K562 (cell line): ENCODE results near the gene MMP24. TPM values are rescaled to one million over a fixed set of nuclear protein-coding genes. Genes with fewer than 3 reads are reported as not detected.

ENCODE experiments used
- ATAC-seq: fragments of 200-7000 bp; cut with Tn5 transposase; 3 replicates; pipeline ENCODE4 v1.9.1; 2020; ENCODE audit warnings: moderate library complexity
- BruUV-seq: library from RNA; stranded (reverse); fragments of 400-500 nt; replicated peaks from 2 replicates; lab custom pipeline; 2021; lab: Mats Ljungman, UMichigan
- CTCF ChIA-PET: fragments of 300-600 bp; formaldehyde crosslinking; extraction: SDS; loops from one replicate; lab custom pipeline; 2021; ENCODE audit warnings: low intra/inter-chr PET ratio; lab: Yijun Ruan, JAX
- POLR2A ChIA-PET: fragments of 300-600, 350-650 bp; sonication (Branson Sonifier 250); formaldehyde crosslinking; extraction: SDS; loops from one replicate; lab custom pipeline; 2021; ENCODE audit warnings: antibody characterized with exemption, inconsistent platforms; lab: Yijun Ruan, JAX
- DNase-seq, 4 experiments: peaks; one replicate each; pipeline versions ENCODE4 v3.0.0 to v3.0.0-alpha.2; 2011 to 2018; ENCODE audit warnings: low spot score in 3 of 4, mixed read lengths in 3 of 4; ENCODE audit errors: extremely low read depth in 1 of 4
- FAIRE-seq: peaks from 2 replicates; lab custom pipeline; 2011; peaks lifted over from hg19 to GRCh38; lab: Jason Lieb, UNC
- H2AFZ ChIP-seq: 2 replicates; pipeline ENCODE4 v1.6.0; 2011; ENCODE audit warnings: low read depth, low read length, control low read depth, inconsistent platforms
- H3K27ac ChIP-seq: fragments of 200-600 bp; 3 replicates; pipeline ENCODE4 v1.8.0; 2011; ENCODE audit warnings: low read depth, mild to moderate bottlenecking, control low read depth, inconsistent platforms, low read length, moderate library complexity, mixed read lengths; ENCODE audit errors: extremely low read depth
- H3K27me3 ChIP-seq, 2 experiments: fragments of 300-600 bp in 1 of 2; 2 replicates in 1 of 2; 3 replicates in 1 of 2; pipeline versions ENCODE4 v1.6.0 to v1.8.0; 2011; ENCODE audit warnings: inconsistent platforms in 2 of 2, low read length in 2 of 2, mild to moderate bottlenecking in 1 of 2, mixed read lengths in 1 of 2, moderate library complexity in 1 of 2; ENCODE audit not compliant: control insufficient read depth in 2 of 2, insufficient read depth in 2 of 2
- H3K36me3 ChIP-seq: fragments of 300-600 bp; 3 replicates; pipeline ENCODE4 v1.8.0; 2011; ENCODE audit warnings: mild to moderate bottlenecking, low read length, inconsistent platforms; ENCODE audit not compliant: control insufficient read depth, insufficient read depth
- H3K4me1 ChIP-seq, 2 experiments: fragments of 200-600 bp in 1 of 2; replicated peaks in 1 of 2; 2 replicates in 1 of 2; 3 replicates in 1 of 2; pipeline versions ENCODE4 v1.5.1 to v1.8.0; 2011; ENCODE audit warnings: inconsistent platforms in 2 of 2, low read length in 2 of 2, mild to moderate bottlenecking in 1 of 2, mixed read lengths in 1 of 2, moderate library complexity in 1 of 2; ENCODE audit not compliant: control insufficient read depth in 2 of 2, insufficient read depth in 2 of 2
- H3K4me2 ChIP-seq: 2 replicates; pipeline ENCODE4 v1.6.1; 2011; ENCODE audit warnings: low read length, control low read depth, inconsistent platforms, mixed read lengths; ENCODE audit not compliant: insufficient read depth
- H3K4me3 ChIP-seq: fragments of 200-600 bp; sonication (generic), shearing (Covaris generic); 2 replicates; pipeline ENCODE4 v1.5.1; 2016; ENCODE audit warnings: control low read depth, inconsistent platforms
- H3K79me2 ChIP-seq: fragments of 200-600 bp; 3 replicates; pipeline ENCODE4 v1.8.0; 2011; ENCODE audit warnings: low read length, inconsistent platforms; ENCODE audit not compliant: control insufficient read depth, insufficient read depth
- H3K9ac ChIP-seq, 2 experiments: 2 replicates each; pipeline versions ENCODE4 v1.6.0 to v1.6.1; 2011; ENCODE audit warnings: low read depth in 2 of 2, low read length in 2 of 2, control low read depth in 1 of 2, inconsistent platforms in 1 of 2, mild to moderate bottlenecking in 1 of 2, mixed read lengths in 1 of 2; ENCODE audit not compliant: insufficient read depth in 1 of 2
- H3K9me1 ChIP-seq: one replicate; pipeline ENCODE4 v1.6.0; 2011; ENCODE audit warnings: inconsistent platforms, mild to moderate bottlenecking, low read length, moderate library complexity; ENCODE audit not compliant: control insufficient read depth, insufficient read depth
- H3K9me3 ChIP-seq: replicated peaks from 2 replicates; pipeline ENCODE4 v1.5.1; 2011; ENCODE audit warnings: low read depth, low read length, inconsistent platforms; ENCODE audit not compliant: control insufficient read depth, insufficient read depth
- H4K20me1 ChIP-seq: replicated peaks from 2 replicates; pipeline ENCODE4 v1.6.1; 2011; ENCODE audit warnings: low read length, inconsistent platforms, mixed read lengths; ENCODE audit not compliant: control insufficient read depth, insufficient read depth
- ARID2 ChIP-seq: fragments of 450-650 bp; IDR thresholded peaks from 2 replicates; pipeline ENCODE4 v1.6.1; 2017; ENCODE audit warnings: antibody characterized with exemption, mild to moderate bottlenecking
- ARNT ChIP-seq, 2 experiments: fragments of 450-650 bp; IDR thresholded peaks; 2 replicates each; pipeline ENCODE4 v1.6.1; 2016; ENCODE audit warnings: mild to moderate bottlenecking in 1 of 2
- ATF1 ChIP-seq, 2 experiments: fragments of 450-650 bp in 1 of 2; IDR thresholded peaks; 2 replicates each; pipeline ENCODE4 v1.6.1; 2016; ENCODE audit warnings: missing compliant biosample characterization in 1 of 2, missing genetic modification characterization in 1 of 2
- ELF1 ChIP-seq: fragments of 200-800 bp; sonication (Bioruptor generic); IDR thresholded peaks from 2 replicates; pipeline ENCODE4 v1.6.1; 2016; ENCODE audit warnings: missing genetic modification characterization, missing compliant biosample characterization
- ETS1 ChIP-seq: conservative IDR thresholded peaks from 2 replicates; pipeline ENCODE4 v1.6.1; 2011; ENCODE audit warnings: low read depth, mild to moderate bottlenecking, low read length; ENCODE audit not compliant: control insufficient read depth
- FOSL1 ChIP-seq: fragments of 200-800 bp; sonication (Bioruptor generic); conservative IDR thresholded peaks from 2 replicates; pipeline ENCODE4 v1.6.1; 2016; ENCODE audit warnings: missing genetic modification characterization, missing compliant biosample characterization
- HDAC2 ChIP-seq: fragments of 450-650 bp; IDR thresholded peaks from 2 replicates; pipeline ENCODE4 v1.6.1; 2016; ENCODE audit warnings: mild to moderate bottlenecking
- HNRNPUL1 ChIP-seq: fragments of 200-400 bp; formaldehyde crosslinking; IDR thresholded peaks from 2 replicates; pipeline ENCODE4 v1.6.1; 2017; ENCODE audit warnings: low read length
- NFYB ChIP-seq: IDR thresholded peaks from 2 replicates; pipeline ENCODE4 v1.6.1; 2011; ENCODE audit warnings: mild to moderate bottlenecking, moderate library complexity; ENCODE audit not compliant: insufficient read length; ENCODE audit errors: extremely low read depth
- RERE ChIP-seq: sonication (generic); formaldehyde crosslinking; IDR thresholded peaks from 2 replicates; pipeline ENCODE4 v1.8.0; 2023; ENCODE audit warnings: missing genetic modification reagents, mild to moderate bottlenecking, borderline replicate concordance
- SAFB2 ChIP-seq: fragments of 200-400 bp; formaldehyde crosslinking; IDR thresholded peaks from 2 replicates; pipeline ENCODE4 v1.6.1; 2018; ENCODE audit warnings: borderline replicate concordance, low read length, low read depth, moderate library complexity; ENCODE audit not compliant: severe bottlenecking
- TSC22D4 ChIP-seq: fragments of 450-650 bp; IDR thresholded peaks from 2 replicates; pipeline ENCODE4 v1.6.1; 2016; ENCODE audit warnings: missing genetic modification characterization, missing biosample characterization, control low read depth
- XRCC5 ChIP-seq: fragments of 200-400 bp; formaldehyde crosslinking; IDR thresholded peaks from 2 replicates; pipeline ENCODE4 v1.6.1; 2017; ENCODE audit warnings: low read depth, mild to moderate bottlenecking, low read length
- WGBS: fragments of 100-300 bp; shearing (Covaris generic); methylation state at CpG from one replicate; pipeline ENCODE4 v1.1.6; 2016; ENCODE audit warnings: low coverage, mixed read lengths; ENCODE audit not compliant: insufficient coverage; ENCODE audit errors: missing lambda C conversion rate; 5-methylcytosine and 5-hydroxymethylcytosine counted together
- in situ Hi-C: fragments of 300-500 bp; cut with MboI; formaldehyde crosslinking; loops from 4 replicates; pipeline ENCODE4 v1.15.0; 2018; ENCODE audit warnings: inconsistent platforms, mixed read lengths
- intact Hi-C: fragments of 100-400 bp; cut with micrococcal nuclease; formaldehyde crosslinking; loops from 2 replicates; pipeline ENCODE4 v1.14.2; 2022
- polyA plus RNA-seq, 8 experiments: library from polyadenylated mRNA; depleted of rRNA in 4 of 8; stranded (reverse) in 5 of 8; unstranded in 3 of 8; fragments of >200 nt; fragmentation: Nextera tagmentation in 2 of 8; fragmentation: Illumina TruSeq in 1 of 8; extraction: Ambion mirVana in 2 of 8; extraction: Trizol in 1 of 8; gene quantifications; 2 replicates each; pipeline versions ENCODE4 v1.2.1 to v1.2.3, GENCODE V29; 2011 to 2014; ENCODE audit warnings: inconsistent platforms in 1 of 8, missing spikeins in 1 of 8
- total RNA-seq, 7 experiments: library from RNA; depleted of rRNA in 6 of 7; stranded (reverse); fragments of >200 nt in 6 of 7; fragmentation: Illumina TruSeq in 2 of 7; extraction: Trizol in 2 of 7; gene quantifications; 2 replicates each; pipeline versions ENCODE4 v1.2.1 to v1.2.3, GENCODE V29; 2011 to 2021; ENCODE audit warnings: low replicate concordance in 1 of 7

Gene MMP24
- total and polyA plus RNA-seq, 9 of the 15 experiments (the other 6 are each of a cell fraction or from before 2014, with no cell fraction given), result 0.03 to 0.07 (median 0.03) TPM; not detected in 6

- Histone ChIP-seq H3K9me3 (no peaks in the 10 kb centered on the region), H2AFZ (no peak overlapping the region), H3K9me1 (no peaks in the 10 kb centered on the region), H3K4me3 (no peak overlapping the region), H3K36me3 (peaks cover 20% of the 10 kb centered on the region), H3K4me2 (0 out of 2 replicates have a peak overlapping the region, but pooled peaks have one; percentile 95), H3K79me2 (peaks cover 36% of the 10 kb centered on the region), H3K4me1 (peaks cover 10 to 47% of the 10 kb centered on the region in 2 experiments; a peak in 4 of 5 replicates), H4K20me1 (no peaks in the 10 kb centered on the region), H3K27me3 (peaks cover 0 to 6% of the 10 kb centered on the region in 2 experiments; a peak in 1 of 5 replicates), H3K27ac (peak overlapping the region; percentile 1; the same call in 2 of the 3 replicates), H3K9ac (peak overlapping the region in 1 of 2 experiments; percentile 51; a peak in 2 of 4 replicates)
- WGBS, result 80% methylated on average over 11 of the region's 12 CpGs
- in situ Hi-C loops (no loop called here), intact Hi-C loops (no loop called here)
- ChIA-PET CTCF (no interaction called here), POLR2A (interaction anchor here (0.7 to 1.1 kb wide), 2 partner anchors 11 to 412 kb away, joined by 3 read pairs; no protein-coding TSS in a partner anchor)
- BruUV-seq, result no TSS peak
- FAIRE-seq, result no peak
- DNase-seq, result no peak
- no peak for ATAC-seq
- TF ChIP-seq TSC22D4 (tag) (no peak), SAFB2 (no peak), ATF1 (CRISPR knock-in tag; IDR thresholded peaks at IDR 0.05) (no peak), ATF1 (tag; IDR thresholded peaks at IDR 0.05) (peak; percentile 79), XRCC5 (no peak), RERE (CRISPR knock-in tag) (no peak), HDAC2 (no peak), ARNT (IDR thresholded peaks at IDR 0.05) (peak in 1 of 2 experiments; percentile 13; a peak in 1 of 4 replicates), ETS1 (no peak), ELF1 (tag) (0 out of 2 replicates have a peak, but pooled peaks have one; percentile 8), FOSL1 (tag) (peak; percentile 38), HNRNPUL1 (no peak), NFYB (no peak), ARID2 (no peak)
These were observed 59.8 kb downstream of the MMP24 start for GRCh38 chr20:35286077-35286898.
